ENCODE results near the gene B3GALNT2.

DNA sequence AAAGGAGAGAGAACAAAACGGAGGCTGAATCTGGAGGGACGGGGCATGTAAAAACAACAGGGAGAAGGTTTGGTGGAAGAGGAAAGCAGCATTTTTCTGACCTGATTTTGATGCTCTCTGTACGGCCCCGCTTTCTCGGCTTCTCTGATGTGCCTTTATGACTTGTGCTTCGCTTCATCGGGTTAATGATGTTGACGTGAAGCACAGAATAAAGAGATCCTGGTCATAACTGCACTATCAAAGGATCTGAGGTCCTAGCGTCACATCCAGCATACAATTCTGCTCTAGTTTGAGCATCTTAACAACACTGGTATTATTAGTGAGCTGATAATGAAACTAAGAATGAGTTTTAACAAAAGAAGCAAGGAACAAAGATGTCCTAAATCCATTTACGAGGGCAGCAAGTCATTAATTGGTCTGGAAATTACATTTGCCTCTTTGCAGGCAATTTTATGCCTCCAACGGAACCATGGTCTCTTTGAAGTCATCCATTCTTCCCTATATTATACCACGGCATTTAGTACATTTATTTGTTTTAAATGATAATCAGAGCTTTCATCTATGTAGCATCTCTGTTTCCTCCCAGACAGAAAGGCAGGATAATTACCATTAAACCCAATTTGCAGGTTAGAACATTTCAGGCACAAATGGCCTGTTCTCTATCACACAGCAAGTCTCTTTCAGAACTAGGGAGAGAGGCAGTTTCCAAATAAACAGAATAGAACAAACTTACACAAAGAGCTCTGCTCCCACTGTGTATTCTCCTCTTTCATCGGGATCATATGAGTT, 45.3 kb upstream of the B3GALNT2 start:
- TF ChIP-seq, protein P1, sequence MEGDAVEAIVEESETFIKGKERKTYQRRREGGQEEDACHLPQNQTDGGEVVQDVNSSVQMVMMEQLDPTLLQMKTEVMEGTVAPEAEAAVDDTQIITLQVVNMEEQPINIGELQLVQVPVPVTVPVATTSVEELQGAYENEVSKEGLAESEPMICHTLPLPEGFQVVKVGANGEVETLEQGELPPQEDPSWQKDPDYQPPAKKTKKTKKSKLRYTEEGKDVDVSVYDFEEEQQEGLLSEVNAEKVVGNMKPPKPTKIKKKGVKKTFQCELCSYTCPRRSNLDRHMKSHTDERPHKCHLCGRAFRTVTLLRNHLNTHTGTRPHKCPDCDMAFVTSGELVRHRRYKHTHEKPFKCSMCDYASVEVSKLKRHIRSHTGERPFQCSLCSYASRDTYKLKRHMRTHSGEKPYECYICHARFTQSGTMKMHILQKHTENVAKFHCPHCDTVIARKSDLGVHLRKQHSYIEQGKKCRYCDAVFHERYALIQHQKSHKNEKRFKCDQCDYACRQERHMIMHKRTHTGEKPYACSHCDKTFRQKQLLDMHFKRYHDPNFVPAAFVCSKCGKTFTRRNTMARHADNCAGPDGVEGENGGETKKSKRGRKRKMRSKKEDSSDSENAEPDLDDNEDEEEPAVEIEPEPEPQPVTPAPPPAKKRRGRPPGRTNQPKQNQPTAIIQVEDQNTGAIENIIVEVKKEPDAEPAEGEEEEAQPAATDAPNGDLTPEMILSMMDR (optimal IDR thresholded peaks at IDR 0.05 in 1 of 3, IDR thresholded peaks at IDR 0.05 in 1 of 3, conservative IDR thresholded peaks at IDR 0.05 in 1 of 3; ENCODE audit: extremely low read depth in 1 of 3, insufficient read depth in 2 of 3, low read length in 3 of 3) = no peak
- no peak for TF ChIP-seq EZH2 (IDR thresholded peaks at IDR 0.05; ENCODE audit: low read length)
